G401 (cell line): Measurements from ENCODE around the gene CRYAB. TPM values are rescaled to one million over a fixed set of nuclear protein-coding genes. Genes with fewer than 3 reads are reported as not detected.
"Not testable (repeated sequence)": the region's sequence is repeated elsewhere in the genome, so short reads cannot be mapped to it uniquely, and the experiment has no call there.

ENCODE experiments used
- DNase-seq: peaks from one replicate; pipeline ENCODE4 v3.0.0-alpha.2; 2015; ENCODE audit warnings: low spot score
- in situ Hi-C: cut with HindIII; loops from 2 replicates; pipeline ENCODE4 v1.10.0; 2016; ENCODE audit warnings: low sequenced_read_pairs, mixed read lengths
- total RNA-seq: library from RNA; depleted of rRNA; stranded (reverse); fragments of >200 nt; shearing (Covaris generic); gene quantifications from 2 replicates; pipeline ENCODE4 v1.2.3, GENCODE V29; 2014

Gene CRYAB
- total RNA-seq, 1 experiment from 2014 or later = 153 TPM

DNA sequence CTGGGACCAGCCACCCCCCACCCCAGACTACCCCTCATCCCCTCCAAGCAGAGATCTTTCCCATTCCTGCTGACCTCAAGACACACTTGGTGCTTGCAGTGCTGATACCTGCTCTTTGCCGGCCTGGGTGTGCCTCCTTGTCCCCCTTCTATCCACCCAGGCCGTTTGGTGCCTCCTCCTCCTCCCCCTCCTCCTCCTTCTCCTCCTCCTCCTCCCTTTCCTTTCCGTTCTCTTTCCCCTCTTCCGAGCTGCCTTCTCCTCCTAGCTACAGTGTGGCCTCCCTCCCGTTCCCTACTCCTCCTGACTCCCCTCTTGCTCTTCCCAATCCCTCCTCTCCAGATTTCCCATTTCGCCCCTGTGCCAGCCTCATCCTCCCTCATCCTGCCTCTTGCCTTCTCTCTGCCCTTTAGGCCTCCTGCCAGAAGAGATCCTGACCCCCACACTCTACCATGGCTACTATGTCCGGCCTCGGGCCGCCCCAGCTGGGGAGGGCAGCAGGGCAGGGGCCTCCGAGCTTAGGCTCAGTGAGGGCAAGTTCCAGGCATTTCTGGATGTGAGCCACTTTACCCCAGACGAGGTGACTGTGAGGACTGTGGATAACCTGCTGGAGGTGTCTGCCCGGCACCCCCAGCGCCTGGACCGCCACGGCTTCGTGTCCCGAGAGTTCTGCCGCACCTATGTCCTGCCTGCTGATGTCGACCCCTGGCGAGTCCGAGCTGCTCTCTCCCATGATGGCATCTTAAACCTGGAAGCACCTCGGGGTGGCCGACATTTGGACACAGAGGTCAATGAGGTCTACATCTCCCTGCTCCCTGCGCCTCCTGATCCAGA is 1.7 kb upstream of the CRYAB start:
- in situ Hi-C loops = no loop called here
- DNase-seq = peak; percentile 85

DNA sequence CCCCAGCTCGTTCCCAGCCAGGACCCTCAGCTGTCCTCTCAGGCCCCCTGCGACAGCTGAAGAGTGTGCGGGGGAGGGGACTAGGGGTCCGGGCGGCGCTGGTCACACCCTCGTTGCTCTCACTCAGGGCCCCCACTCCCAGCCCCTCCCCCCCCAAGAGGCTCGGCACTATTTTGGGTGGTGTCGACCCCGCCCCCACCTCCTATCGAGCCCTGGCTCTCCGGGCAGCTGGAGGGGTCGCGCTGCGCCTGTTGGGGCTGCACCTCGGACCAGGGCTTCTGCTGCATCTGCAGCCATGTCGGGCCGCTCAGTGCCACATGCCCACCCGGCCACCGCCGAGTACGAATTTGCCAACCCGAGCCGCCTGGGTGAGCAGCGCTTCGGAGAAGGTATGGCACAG is 965 bp upstream of the CRYAB start, which contains the start of gene HSPB2:
Gene HSPB2, plus strand, starts transcription at position 200 of the 400 bp plus-strand sequence. Its CDS starts 96 bp downstream, at position 296.
- in situ Hi-C loops = no loop called here
- DNase-seq = peak; percentile 38

DNA sequence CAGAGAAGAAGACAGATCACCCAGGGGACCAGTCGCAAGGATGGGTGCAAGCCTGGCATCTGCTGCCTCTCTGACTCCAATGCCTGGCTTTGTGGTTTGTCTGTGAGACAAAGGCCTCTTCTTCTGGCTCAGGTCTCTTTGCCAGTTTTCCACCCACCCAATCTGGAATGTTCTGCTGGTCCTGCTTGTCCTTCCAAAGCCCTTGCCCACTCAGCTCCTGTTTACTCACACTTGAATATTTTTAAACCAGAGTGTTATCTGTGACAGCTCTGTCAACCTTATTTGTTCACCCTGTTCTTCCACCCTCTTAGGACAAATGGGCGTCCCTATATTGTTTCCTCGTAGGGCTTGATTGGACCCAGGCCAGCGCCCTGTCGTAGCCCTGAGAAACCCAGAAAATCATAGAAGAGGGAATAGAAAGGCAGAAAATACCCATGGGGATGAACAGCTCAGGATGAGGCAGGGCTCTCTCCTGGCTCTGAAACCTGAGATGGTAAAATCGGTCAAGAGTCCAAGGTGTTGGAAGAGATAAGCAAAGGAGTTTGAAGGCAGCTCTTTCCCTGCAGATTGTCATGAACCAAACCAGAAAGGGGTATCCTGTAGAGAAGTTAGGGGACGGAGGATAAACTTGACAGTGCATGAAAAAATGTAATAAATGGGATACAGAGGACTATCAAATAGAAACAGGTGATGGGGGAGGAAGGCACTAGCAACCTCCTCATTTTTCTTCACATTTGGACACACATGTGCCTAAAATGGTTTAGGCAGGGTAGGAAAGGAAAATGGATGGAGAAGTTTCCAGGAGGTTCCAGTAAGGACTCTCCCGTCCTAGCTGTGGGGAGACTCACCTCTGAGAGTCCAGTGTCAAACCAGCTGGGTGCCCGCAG is 651 bp downstream of the CRYAB start:
- peak; percentile 81 for DNase-seq
- in situ Hi-C loops = no loop called here

DNA sequence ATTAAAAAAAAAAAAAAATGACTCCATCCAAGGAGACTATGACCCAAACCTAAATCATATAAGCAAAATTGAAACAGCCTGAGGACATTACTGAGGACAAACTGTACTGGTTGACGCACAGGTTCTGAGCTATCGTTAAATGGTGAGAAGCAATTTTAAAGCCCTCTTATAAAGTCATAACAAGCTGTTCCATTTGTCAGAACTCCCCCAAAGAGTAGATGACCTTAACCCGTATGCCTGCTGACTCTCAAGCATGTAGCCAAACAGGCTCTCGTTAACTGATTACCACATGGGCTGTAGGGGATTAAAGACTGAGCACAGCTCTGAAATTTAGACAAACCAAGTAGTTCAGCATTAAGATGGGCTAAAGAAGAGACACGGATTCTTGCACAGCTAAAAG is 2.2 kb downstream of the CRYAB start:
- peak; percentile 51 for DNase-seq
- in situ Hi-C loops = no loop called here

DNA sequence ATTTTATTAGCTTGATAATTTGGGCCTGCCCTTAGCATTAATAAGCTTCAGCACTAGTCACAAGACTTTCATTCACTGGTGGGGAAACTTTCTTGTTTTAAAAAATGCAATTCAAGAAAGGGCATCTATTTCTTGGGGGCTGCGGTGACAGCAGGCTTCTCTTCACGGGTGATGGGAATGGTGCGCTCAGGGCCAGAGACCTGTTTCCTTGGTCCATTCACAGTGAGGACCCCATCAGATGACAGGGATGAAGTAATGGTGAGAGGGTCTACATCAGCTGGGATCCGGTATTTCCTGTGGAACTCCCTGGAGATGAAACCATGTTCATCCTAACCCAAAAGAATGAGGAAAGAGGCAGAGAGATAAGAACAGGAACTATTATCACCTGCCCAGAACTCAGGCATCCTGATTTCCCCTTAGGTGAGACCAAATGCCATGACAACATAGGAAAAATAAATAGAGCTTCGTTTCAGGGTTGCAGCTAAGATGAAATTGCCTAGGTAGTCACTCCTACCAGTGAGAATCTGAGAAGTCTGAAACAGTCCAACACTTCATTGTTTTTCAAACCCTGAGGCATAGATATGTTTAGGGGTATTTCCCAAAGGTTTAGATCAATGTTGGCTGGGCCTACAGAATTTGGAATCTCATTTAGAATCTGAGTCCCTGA is 2.8 kb downstream of the CRYAB start:
- in situ Hi-C loops = no loop called here
- peak; percentile 13 for DNase-seq

DNA sequence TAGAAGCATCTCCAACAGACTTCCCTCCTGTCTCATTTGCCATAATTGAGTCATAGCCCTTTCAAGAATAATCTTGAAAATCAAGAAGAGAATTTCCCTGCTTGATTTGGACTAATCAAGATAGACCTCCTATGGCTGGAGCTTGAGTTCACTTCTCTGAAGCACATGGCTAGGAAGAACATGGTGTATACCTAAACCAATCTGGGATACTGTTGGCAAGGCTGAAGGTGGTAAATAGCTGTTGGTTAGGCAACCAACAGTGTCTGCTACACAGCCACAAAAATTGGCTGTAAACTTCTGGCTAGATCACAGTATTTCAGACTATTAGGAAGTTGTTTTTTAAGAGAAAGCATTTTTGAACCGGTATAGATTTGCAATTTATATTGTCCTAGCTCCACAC is 4.9 kb downstream of the CRYAB start:
- no peak for DNase-seq

DNA sequence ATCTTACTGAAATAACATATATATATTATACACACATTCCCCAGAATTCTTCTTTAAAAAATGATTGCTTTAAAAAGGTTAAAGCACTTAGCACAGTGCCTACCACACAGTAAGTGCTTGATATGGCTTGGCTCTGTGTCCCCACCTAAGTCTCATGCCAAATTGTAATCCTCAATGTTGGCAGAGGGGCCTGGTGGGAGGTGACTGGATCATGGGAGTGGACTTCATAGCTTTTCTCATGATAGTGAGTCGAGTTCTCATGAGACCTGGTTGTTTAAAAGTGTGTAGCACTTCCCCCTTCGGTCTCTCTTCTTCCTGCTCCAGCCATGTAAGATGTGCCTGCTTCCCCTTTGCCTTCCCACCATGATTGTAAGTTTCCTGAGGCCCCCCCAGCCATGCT is 6.2 kb downstream of the CRYAB start:
- in situ Hi-C loops = no loop called here
- DNase-seq = no peak

More for the DNA sequence above, 4.9 kb downstream of the CRYAB start:
- in situ Hi-C loops = no loop called here

DNA sequence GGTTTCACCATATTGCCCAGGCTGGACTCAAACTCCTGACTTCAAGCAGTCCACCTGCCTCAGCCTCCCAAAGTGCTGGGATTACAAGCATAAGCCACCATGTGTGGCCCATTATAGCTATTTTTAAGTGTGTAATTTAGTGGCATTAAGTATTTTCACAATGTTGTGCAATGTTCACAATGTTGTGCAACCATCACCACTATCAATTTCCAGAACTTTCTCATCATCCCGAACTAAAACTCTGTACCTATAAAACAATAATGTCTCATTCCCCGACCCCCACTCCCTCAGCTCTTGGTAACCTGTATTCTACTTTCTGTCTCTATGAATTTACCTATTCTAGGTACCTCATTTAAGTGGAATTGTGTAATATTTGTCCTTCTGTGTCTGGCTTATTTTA is 24.7 kb downstream of the CRYAB start:
- DNase-seq = no peak
- in situ Hi-C loops = no loop called here

DNA sequence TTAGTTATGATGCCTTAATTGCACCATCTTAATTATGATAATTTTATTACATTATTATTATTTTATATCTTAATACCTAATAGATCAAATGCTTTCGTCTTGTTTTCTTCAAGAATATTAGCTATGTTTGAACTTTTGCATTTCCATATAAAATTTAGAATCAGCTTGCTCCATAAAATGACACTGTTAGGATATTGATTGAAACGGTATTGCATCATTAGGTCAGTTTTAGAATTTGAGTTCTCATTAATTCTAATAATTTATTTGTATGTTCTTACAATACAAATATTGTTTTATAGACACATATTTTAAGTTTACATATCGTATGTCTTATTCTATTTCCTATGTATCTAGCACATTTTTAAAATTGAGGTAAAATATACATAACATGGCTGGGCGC is 25.5 kb downstream of the CRYAB start:
- in situ Hi-C loops = no loop called here
- no peak for DNase-seq

DNA sequence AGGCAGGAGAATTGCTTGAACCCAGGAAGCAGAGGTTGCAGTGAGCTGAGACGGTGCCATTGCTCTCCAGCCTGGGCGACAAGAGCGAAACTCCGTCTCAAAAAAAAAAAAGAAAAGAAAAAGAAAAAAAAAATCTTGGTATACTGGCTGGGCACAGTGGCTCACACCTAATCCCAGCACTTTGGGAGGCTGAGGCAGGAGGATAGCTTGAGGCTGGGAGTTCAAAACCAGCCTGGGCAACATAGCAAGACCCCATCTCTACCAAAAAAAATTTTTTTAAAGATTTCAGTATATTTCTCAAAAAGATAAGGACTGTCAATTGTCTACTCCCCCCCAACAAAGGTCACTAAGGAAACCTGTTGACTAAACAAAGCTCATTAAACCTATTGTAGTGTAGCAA is 26.5 kb downstream of the CRYAB start:
- DNase-seq, in situ Hi-C loops: not testable (repeated sequence)

DNA sequence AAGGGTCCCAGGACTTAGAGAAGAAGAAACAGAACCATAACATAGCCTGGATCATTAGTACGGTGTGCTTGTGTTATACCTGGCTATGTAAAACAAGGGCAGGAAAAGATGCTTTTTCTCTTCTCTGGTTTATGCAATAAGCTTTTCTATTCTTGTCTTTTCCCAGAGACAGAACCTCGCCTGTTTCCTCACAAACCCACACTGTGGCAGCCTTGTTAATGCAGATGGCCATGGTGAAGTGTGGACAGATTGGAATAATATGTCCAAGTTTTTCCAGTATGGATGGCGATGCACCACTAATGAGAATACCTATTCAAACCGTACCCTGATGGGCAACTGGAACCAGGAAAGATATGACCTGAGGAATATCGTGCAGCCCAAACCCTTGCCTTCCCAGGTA is 29.4 kb downstream of the CRYAB start:
- in situ Hi-C loops = no loop called here
- no peak for DNase-seq

DNA sequence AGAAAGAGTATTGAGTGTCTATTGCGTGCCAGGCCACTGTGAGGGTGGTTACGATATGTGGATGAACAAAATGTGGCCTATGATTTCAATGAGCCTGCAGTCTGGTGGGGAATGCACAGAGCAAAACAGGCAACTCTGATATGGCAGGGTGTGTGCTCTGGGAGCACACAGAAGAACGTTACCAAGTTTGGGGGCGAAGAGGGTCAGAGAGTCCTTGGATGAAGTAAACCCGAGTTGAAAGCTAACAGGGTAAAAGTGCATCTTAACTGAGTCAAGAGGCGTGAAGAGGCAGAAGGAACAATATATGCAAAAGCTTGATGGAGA is 32.0 kb downstream of the CRYAB start:
- in situ Hi-C loops = no loop called here
- no peak for DNase-seq

DNA sequence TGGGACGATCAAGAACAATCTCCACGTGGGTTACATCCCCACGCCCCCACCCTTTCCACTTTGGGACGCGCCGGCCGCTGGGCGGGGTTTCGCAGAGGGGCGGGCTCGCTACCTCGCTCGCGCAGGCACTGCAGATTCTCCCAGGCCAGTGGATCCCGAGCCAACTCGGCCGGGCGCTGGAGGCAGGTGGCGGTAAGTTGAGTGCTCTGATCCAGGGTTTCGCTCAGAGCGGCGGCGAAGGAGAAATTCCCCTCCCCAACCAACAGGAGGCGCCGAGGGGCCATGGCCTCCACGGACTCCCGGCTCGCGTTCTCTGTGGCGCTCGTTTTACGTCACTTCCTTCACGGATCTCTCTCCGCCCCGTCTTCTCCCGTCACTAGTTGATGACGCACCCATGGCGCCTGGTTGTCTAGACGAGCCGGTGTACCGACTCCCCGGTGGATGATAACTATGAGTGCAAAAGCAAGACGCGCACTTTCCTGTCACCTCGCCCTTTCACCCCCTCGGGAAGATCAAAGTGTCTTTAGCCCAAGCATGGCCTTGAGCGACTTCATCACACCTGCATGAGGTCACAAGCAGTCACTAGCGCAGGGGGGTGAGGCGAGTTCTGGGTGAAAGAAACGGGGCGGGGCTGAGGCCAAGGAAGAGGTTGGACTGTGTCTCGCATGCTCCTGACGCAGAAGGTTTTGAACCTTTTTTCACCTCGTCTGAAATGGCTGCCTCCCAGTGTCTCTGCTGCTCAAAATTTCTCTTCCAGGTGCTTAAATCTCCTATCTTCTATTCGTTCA is 32.5 kb downstream of the CRYAB start, which contains the start of the genes CFAP68 and FDXACB1:
Gene CFAP68, plus strand, starts transcription at position 693 of the 788 bp plus-strand sequence. Its CDS starts 20 bp downstream, at position 713.
Gene FDXACB1, minus strand, starts transcription at position 317 of the 788 bp plus-strand sequence. Its CDS starts 33 bp downstream, at position 284.
- peak; percentile 99 for DNase-seq
- in situ Hi-C loops = no loop called here

DNA sequence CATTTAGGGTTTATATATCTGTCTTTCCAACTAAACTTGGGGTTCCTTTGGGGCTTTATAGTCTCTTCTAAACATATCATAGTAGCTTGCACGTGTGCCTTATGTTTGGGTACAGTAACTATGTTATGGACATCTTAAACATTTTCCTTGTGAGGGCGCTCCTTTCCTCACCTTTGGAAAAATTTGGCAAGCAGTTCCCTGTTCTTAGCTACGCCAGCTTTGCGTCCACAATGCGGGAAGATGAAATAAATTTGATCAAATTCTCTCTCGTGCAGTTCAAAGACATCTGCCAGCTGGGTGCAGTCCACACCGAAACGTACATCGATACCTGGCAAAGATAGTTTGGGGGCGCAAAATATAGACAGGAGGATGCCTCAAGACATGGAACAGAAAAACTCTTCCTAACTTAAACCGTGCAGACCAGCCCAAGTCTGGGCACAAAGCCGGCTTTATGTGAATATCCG is 33.2 kb downstream of the CRYAB start:
- DNase-seq = no peak
- in situ Hi-C loops = no loop called here

DNA sequence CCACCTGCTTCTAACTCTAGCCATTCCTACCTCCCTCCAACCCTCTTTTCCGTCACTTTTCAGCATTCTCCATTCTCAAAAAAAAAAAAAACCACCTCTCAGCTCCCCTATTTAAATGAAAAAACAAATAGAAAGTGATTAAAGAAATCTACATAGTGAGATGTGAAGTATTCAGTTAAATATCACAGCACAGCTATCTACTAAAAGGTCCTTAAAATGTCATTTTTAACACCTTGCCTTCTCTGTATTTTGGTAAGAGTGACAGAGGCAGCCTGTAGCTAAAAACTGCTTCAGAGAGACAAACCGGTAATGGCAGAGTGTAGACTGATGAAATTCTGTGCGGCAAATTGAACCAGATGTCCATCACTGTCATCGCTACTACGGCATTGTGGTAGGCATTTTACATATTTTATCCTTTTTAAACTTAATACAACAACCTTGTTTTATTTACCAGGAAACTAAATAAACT is 39.8 kb downstream of the CRYAB start:
- in situ Hi-C loops = no loop called here

DNA sequence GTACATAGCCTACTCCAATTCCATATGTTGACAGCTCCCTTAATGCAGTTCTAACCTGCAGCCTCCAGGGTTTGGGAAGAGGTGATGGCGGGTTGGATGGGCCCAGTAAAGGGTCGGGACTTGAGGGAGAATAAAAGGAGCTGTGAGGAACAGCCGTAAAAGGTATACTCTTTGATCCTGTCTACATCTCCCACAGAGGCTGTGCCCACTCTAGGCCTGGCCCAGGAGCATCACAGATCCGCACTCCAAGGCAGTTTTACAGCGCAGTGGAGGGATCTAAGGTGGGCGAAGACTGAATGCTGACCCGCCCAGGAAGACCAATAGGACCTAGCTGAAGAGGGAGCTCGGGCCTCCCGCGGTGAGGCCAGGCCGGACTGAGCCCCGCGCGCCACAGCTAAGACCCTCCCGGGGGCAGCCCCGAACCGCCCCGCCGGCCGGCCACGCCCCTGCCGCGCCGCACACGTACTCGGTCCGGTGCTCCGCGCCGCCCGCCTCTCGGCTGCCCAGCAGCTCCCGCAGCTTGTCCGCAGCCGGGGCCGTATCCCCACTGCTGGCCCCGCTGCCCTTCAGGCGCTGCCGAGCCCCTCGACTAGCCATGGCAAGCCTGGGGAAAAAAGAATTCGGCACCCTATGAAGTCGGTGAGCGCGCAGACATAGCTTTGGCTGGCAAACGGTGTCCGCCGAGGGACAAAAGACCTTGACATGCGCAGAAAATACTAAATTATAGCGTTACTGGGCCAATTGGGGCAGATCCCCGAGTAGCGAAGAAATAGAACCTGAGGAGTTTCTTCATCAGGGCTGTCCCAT is 40.5 kb downstream of the CRYAB start, which contains the start of gene ALG9:
Gene ALG9, minus strand, starts transcription at position 696 of the 807 bp plus-strand sequence. Its CDS starts 99 bp downstream, at position 597.
- in situ Hi-C loops = no loop called here
- peak; percentile 83 for DNase-seq

More for the DNA sequence above, 39.8 kb downstream of the CRYAB start:
- DNase-seq = peak; percentile 53

DNA sequence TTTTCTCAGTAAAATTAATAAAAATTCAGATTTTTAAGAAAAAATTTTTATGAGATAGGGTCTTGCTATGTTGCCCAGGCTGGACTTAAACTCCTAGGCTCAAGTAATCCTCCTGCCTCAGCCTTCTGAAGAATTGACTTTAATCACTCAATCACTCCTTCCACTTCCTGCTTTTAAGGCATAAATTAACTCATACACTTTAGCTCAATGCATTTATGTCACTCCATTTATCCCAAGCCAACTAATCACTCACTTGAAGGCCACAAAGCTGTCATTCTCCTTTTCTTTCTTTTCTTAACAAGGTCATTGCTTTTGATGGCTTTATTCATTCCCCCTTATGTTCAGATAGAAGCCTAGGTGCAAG is 41.1 kb downstream of the CRYAB start:
- DNase-seq = no peak
- in situ Hi-C loops = no loop called here

DNA sequence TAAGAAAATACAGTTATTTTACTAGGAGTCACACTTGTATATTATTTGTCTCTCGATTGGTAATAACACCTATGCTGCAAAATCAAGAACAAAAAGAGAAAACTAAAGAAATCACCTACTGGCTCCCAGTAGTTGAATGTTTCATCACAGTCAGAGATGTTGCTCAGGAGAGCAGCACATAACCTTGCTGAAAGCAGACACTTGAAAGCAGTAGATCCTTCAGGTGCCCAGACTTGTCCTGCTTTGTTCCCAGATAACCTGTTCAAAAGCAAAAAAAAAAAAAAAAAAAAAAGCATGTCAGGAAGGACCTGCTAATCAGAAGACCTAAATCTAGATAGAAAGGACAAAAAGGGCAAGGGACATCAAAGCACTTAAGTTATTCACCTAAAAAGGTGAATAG is 41.5 kb downstream of the CRYAB start:
- DNase-seq = no peak
- in situ Hi-C loops = no loop called here
